Fibroblast of the aortic adventitia (primary cell): ENCODE data around the gene TNC. TPM values are rescaled to one million over a fixed set of nuclear protein-coding genes. Genes with fewer than 3 reads are reported as not detected.

ENCODE experiments used
- DNase-seq: peaks from one replicate; pipeline ENCODE4 v3.0.0-alpha.2; 2010; ENCODE audit warnings: low read depth
- H3K4me3 ChIP-seq: 2 replicates; pipeline ENCODE4 v1.5.1; 2011; ENCODE audit warnings: low read depth, mild to moderate bottlenecking, control low read depth, low read length, moderate library complexity
- CTCF ChIP-seq: IDR thresholded peaks from 2 replicates; pipeline ENCODE4 v1.5.1; 2011; ENCODE audit warnings: mild to moderate bottlenecking, low read length, control low read depth, inconsistent platforms; ENCODE audit not compliant: insufficient read depth
- total RNA-seq: library from RNA; depleted of rRNA; stranded (reverse); fragments of >200 nt; gene quantifications from 2 replicates; pipeline ENCODE4 v1.2.3, GENCODE V29; 2012; ENCODE audit warnings: low replicate concordance

The TNC gene
- total RNA-seq, 1 donor = 49.7 TPM

GRCh38 chr9:115080242-115080641, 37.7 kb downstream of the TNC start:
- no peak for DNase-seq
- TF ChIP-seq CTCF = no peak
- no peak overlapping the region for H3K4me3 ChIP-seq

GRCh38 chr9:115079156-115079555, 38.8 kb downstream of the TNC start:
- no peak for DNase-seq
- no peak overlapping the region for H3K4me3 ChIP-seq
- no peak for TF ChIP-seq CTCF

GRCh38 chr9:115073456-115073855, 44.5 kb downstream of the TNC start:
- DNase-seq = no peak
- H3K4me3 ChIP-seq = no peak overlapping the region
- no peak for TF ChIP-seq CTCF

- no peak overlapping the region for H3K4me3 ChIP-seq
- no peak for DNase-seq
- TF ChIP-seq CTCF = no peak
Measured at GRCh38 chr9:115071176-115071575, 46.8 kb downstream of the TNC start.

- DNase-seq = no peak
- H3K4me3 ChIP-seq = no peak overlapping the region
- TF ChIP-seq CTCF = no peak
Measured at GRCh38 chr9:115069771-115070170, 48.2 kb downstream of the TNC start.

- H3K4me3 ChIP-seq = no peak overlapping the region
- no peak for DNase-seq
- TF ChIP-seq CTCF = no peak
Measured at GRCh38 chr9:115069302-115069701, 48.7 kb downstream of the TNC start.

- no peak overlapping the region for H3K4me3 ChIP-seq
- no peak for TF ChIP-seq CTCF
- peak; percentile 35 for DNase-seq
Measured at GRCh38 chr9:115068031-115068430, 49.9 kb downstream of the TNC start.
